HCT116 (cell line): ENCODE data around the gene ADAMTS6. TPM values are rescaled to one million over a fixed set of nuclear protein-coding genes. Genes with fewer than 3 reads are reported as not detected.

Experiments
- ATAC-seq: fragments of 200-7000 bp; cut with Tn5 transposase; 2 replicates; pipeline ENCODE4 v1.9.1; 2020; ENCODE audit warnings: mild to moderate bottlenecking, moderate library complexity
- BruUV-seq: library from RNA; stranded (reverse); fragments of 400-500 nt; replicated peaks from 2 replicates; lab custom pipeline; 2021; lab: Mats Ljungman, UMichigan
- CTCF ChIA-PET: fragments of 300-600 bp; sonication (Branson Sonifier 250); formaldehyde crosslinking; loops from one replicate; lab custom pipeline; 2021; ENCODE audit warnings: antibody characterized with exemption; lab: Charles Lee
- POLR2A ChIA-PET: fragments of 300-600, 350-600 bp; sonication (Branson Sonifier 250); formaldehyde crosslinking; loops from one replicate; lab custom pipeline; 2021; ENCODE audit warnings: antibody characterized with exemption; lab: Charles Lee
- RAD21 ChIA-PET, 2 experiments: fragments of 300-600 bp; sonication (Branson Sonifier 250); formaldehyde crosslinking; loops; one replicate each; lab custom pipeline; 2023; ENCODE audit warnings: low total read pairs in 2 of 2; ENCODE audit not compliant: uncharacterized antibody in 2 of 2, unreplicated experiment in 2 of 2, low non-redundant PET in 1 of 2; lab: Charles Lee
- DNase-seq: peaks from one replicate; pipeline ENCODE4 v3.0.0-alpha.2; 2010; ENCODE audit warnings: low read depth, low spot score
- H2AFZ ChIP-seq: fragments of 200-600 bp; shearing (Covaris generic), sonication (generic); 2 replicates; pipeline ENCODE4 v1.6.1; 2017; ENCODE audit warnings: low read depth, mixed run types, mixed read lengths, antibody characterized with exemption, low read length; ENCODE audit not compliant: poor library complexity, severe bottlenecking
- H3K27ac ChIP-seq: 2 replicates; pipeline ENCODE4 v1.5.1; 2012; ENCODE audit warnings: low read depth, low read length
- H3K27me3 ChIP-seq: fragments of 200-600 bp; sonication (generic); 2 replicates; pipeline ENCODE4 v1.6.1; 2016; ENCODE audit warnings: mixed run types, low read length, mixed read lengths; ENCODE audit not compliant: insufficient read depth
- H3K36me3 ChIP-seq, 2 experiments: fragments of 200-500 bp in 1 of 2; fragments of 200-600 bp in 1 of 2; sonication (Bioruptor generic) in 1 of 2; sonication (generic) in 1 of 2; 2 replicates each; pipeline versions ENCODE4 v1.5.1 to v1.6.1; 2014 to 2016; ENCODE audit warnings: low read length in 2 of 2, inconsistent platforms in 1 of 2, mixed read lengths in 1 of 2, mixed run types in 1 of 2; ENCODE audit not compliant: insufficient read depth in 2 of 2, control insufficient read depth in 1 of 2
- H3K4me1 ChIP-seq, 2 experiments: fragments of 200-600 bp in 1 of 2; sonication (generic) in 1 of 2; 2 replicates each; pipeline versions ENCODE4 v1.5.1 to v1.6.1; 2012 to 2017; ENCODE audit warnings: low read length in 2 of 2, inconsistent platforms in 1 of 2, mild to moderate bottlenecking in 1 of 2, mixed read lengths in 1 of 2, mixed run types in 1 of 2, moderate library complexity in 1 of 2; ENCODE audit not compliant: insufficient read depth in 2 of 2, control insufficient read depth in 1 of 2
- H3K4me2 ChIP-seq: fragments of 200-600 bp; sonication (generic); 2 replicates; pipeline ENCODE4 v1.6.1; 2017; ENCODE audit warnings: mixed run types, low read length, mixed read lengths
- H3K4me3 ChIP-seq, 2 experiments: fragments of 200-600 bp in 1 of 2; sonication (generic) in 1 of 2; replicated peaks in 1 of 2; 2 replicates each; pipeline ENCODE4 v1.5.1; 2011 to 2016; ENCODE audit warnings: low read length in 2 of 2, control low read depth in 1 of 2, low read depth in 1 of 2, mild to moderate bottlenecking in 1 of 2, mixed read lengths in 1 of 2, mixed run types in 1 of 2
- H3K79me2 ChIP-seq: fragments of 200-600 bp; sonication (generic); 2 replicates; pipeline ENCODE4 v1.6.1; 2017; ENCODE audit warnings: mild to moderate bottlenecking, mixed run types, low read length, moderate library complexity, mixed read lengths; ENCODE audit not compliant: insufficient read depth
- H3K9ac ChIP-seq: fragments of 200-600 bp; sonication (generic); 2 replicates; pipeline ENCODE4 v1.6.1; 2016; ENCODE audit warnings: low read length, mixed read lengths
- H3K9me2 ChIP-seq: fragments of 200-600 bp; sonication (generic), shearing (Covaris generic); 2 replicates; pipeline ENCODE4 v1.6.1; 2017; ENCODE audit warnings: mixed run types, mild to moderate bottlenecking, moderate library complexity; ENCODE audit not compliant: insufficient read depth
- H3K9me3 ChIP-seq, 2 experiments: fragments of 200-500 bp in 1 of 2; fragments of 200-600 bp in 1 of 2; sonication (Bioruptor generic) in 1 of 2; sonication (generic) in 1 of 2; 2 replicates each; pipeline ENCODE4 v1.6.1; 2014 to 2017; ENCODE audit warnings: low read length in 2 of 2, mixed read lengths in 2 of 2, inconsistent platforms in 1 of 2, low read depth in 1 of 2, mild to moderate bottlenecking in 1 of 2, mixed run types in 1 of 2, moderate library complexity in 1 of 2; ENCODE audit not compliant: control insufficient read depth in 1 of 2, insufficient read depth in 1 of 2
- H4K20me1 ChIP-seq: fragments of 200-600 bp; sonication (generic), shearing (Covaris generic); 2 replicates; pipeline ENCODE4 v1.6.1; 2017; ENCODE audit warnings: mixed run types, mild to moderate bottlenecking, moderate library complexity; ENCODE audit not compliant: insufficient read depth
- ATF3 ChIP-seq: IDR thresholded peaks from 2 replicates; pipeline ENCODE4 v1.6.1; 2012
- CBX3 ChIP-seq: IDR thresholded peaks from 2 replicates; pipeline ENCODE4 v1.6.1; 2012; ENCODE audit warnings: low read depth
- CEBPB ChIP-seq: IDR thresholded peaks from 2 replicates; pipeline ENCODE4 v1.6.1; 2012; ENCODE audit warnings: low read depth
- EGR1 ChIP-seq: IDR thresholded peaks from 2 replicates; pipeline ENCODE4 v1.6.1; 2012; ENCODE audit warnings: low read depth
- ELF1 ChIP-seq: IDR thresholded peaks from 2 replicates; pipeline ENCODE4 v1.6.1; 2012; ENCODE audit warnings: low read depth, borderline replicate concordance
- EZH2 ChIP-seq: fragments of 200-600 bp; sonication (generic); IDR thresholded peaks from 2 replicates; pipeline ENCODE4 v1.6.1; 2017; ENCODE audit warnings: antibody characterized with exemption, mixed run types
- EZH2phosphoT487 ChIP-seq: fragments of 200-600 bp; IDR thresholded peaks from 2 replicates; pipeline ENCODE4 v1.6.1; 2018; ENCODE audit warnings: antibody characterized with exemption, borderline replicate concordance
- FOSL1 ChIP-seq: IDR thresholded peaks from 2 replicates; pipeline ENCODE4 v1.6.1; 2012; ENCODE audit warnings: low read depth
- MAX ChIP-seq: IDR thresholded peaks from 2 replicates; pipeline ENCODE4 v1.6.1; 2012
- POLR2A ChIP-seq: IDR thresholded peaks from 2 replicates; pipeline ENCODE4 v1.7.0; 2011; ENCODE audit warnings: borderline replicate concordance; ENCODE audit not compliant: insufficient read depth, insufficient read length; ENCODE audit errors: extremely low read depth
- POLR2AphosphoS5 ChIP-seq: IDR thresholded peaks from 2 replicates; pipeline ENCODE4 v1.6.1; 2011; ENCODE audit warnings: mild to moderate bottlenecking, low read depth, low read length, moderate library complexity
- RAD21 ChIP-seq: IDR thresholded peaks from 2 replicates; pipeline ENCODE4 v1.6.1; 2012; ENCODE audit warnings: low read depth, mild to moderate bottlenecking
- REST ChIP-seq: IDR thresholded peaks from 2 replicates; pipeline ENCODE4 v1.6.1; 2012; ENCODE audit warnings: low read depth
- SIN3A ChIP-seq: IDR thresholded peaks from 2 replicates; pipeline ENCODE4 v1.6.1; 2012; ENCODE audit warnings: low read depth
- SP1 ChIP-seq: IDR thresholded peaks from 2 replicates; pipeline ENCODE4 v1.6.1; 2012; ENCODE audit warnings: low read depth
- SRF ChIP-seq: IDR thresholded peaks from 2 replicates; pipeline ENCODE4 v1.6.1; 2012; ENCODE audit warnings: low read depth
- TCF7L2 ChIP-seq: IDR thresholded peaks from 2 replicates; pipeline ENCODE4 v1.7.0; 2011; ENCODE audit warnings: borderline replicate concordance, inconsistent platforms; ENCODE audit not compliant: insufficient read depth, insufficient read length; ENCODE audit errors: extremely low read depth
- ZFX ChIP-seq: fragments of 450-650 bp; IDR thresholded peaks from 2 replicates; pipeline ENCODE4 v1.6.1; 2017
- ZNF274 ChIP-seq: fragments of 200-500 bp; sonication (Bioruptor generic); IDR thresholded peaks from 2 replicates; pipeline ENCODE4 v1.6.1; 2014; ENCODE audit warnings: mild to moderate bottlenecking, low read depth, low read length, inconsistent platforms
- intact Hi-C: fragments of 100-400 bp; cut with micrococcal nuclease; formaldehyde crosslinking; loops from 2 replicates; pipeline ENCODE4 v1.10.0; 2022
- total RNA-seq: library from RNA; stranded (reverse); gene quantifications from one replicate; pipeline ENCODE4 v1.2.1, GENCODE V29; 2021; ENCODE audit not compliant: unreplicated experiment

ADAMTS6 gene
- total RNA-seq, 1 experiment from 2014 or later = 0.93 TPM

- Histone ChIP-seq H4K20me1 (no peaks in the 10 kb centered on the region), H2AFZ (no peak overlapping the region), H3K4me3 (no peak overlapping the region), H3K27ac (no peak overlapping the region), H3K9ac (no peak overlapping the region), H3K9me2 (no peaks in the 10 kb centered on the region), H3K27me3 (no peaks in the 10 kb centered on the region), H3K4me1 (no peaks in the 10 kb centered on the region), H3K4me2 (no peak overlapping the region), H3K36me3 (no peaks in the 10 kb centered on the region), H3K79me2 (no peaks in the 10 kb centered on the region), H3K9me3 (no peaks in the 10 kb centered on the region)
- ChIA-PET RAD21 (no interaction called here), POLR2A (no interaction called here), CTCF (no interaction called here)
- BruUV-seq = no TSS peak
- intact Hi-C loops = no loop called here
- DNase-seq (no peak), ATAC-seq (no peak)
- TF ChIP-seq POLR2AphosphoS5 (no peak), TCF7L2 (no peak), EGR1 (no peak), EZH2phosphoT487 (no peak), ZFX (no peak), POLR2A (no peak), ZNF274 (no peak), CBX3 (no peak), RAD21 (no peak), CEBPB (no peak), SIN3A (no peak), REST (no peak), FOSL1 (no peak), SRF (no peak), ELF1 (no peak), SP1 (no peak), MAX (no peak), EZH2 (no peak), ATF3 (no peak)
Observed at GRCh38 chr5:65173130-65173525, 308.6 kb downstream of the ADAMTS6 start.
